ENCODE data around the gene NPHP4.

Gene NPHP4

GRCh38 chr1:5863238-5863637 is 129.0 kb downstream of the NPHP4 start:
- Histone ChIP-seq H3K27me3 (ENCODE audit: control insufficient read depth in 1 of 2, insufficient read depth in 2 of 2, low read length in 2 of 2) (no peaks in the 10 kb centered on the region), H3K9me3 (ENCODE audit: low read length) (no peaks in the 10 kb centered on the region), H3K27ac (ENCODE audit: low read depth, low read length) (no peak overlapping the region), H3K9ac (ENCODE audit: low read length) (no peak overlapping the region), H3K4me3 (ENCODE audit: low read depth in 1 of 2, low read length in 2 of 2) (no peak overlapping the region), H3K36me3 (ENCODE audit: insufficient read depth, low read length) (no peaks in the 10 kb centered on the region), H3K4me1 (ENCODE audit: insufficient read depth, low read length) (no peaks in the 10 kb centered on the region)

DNA sequence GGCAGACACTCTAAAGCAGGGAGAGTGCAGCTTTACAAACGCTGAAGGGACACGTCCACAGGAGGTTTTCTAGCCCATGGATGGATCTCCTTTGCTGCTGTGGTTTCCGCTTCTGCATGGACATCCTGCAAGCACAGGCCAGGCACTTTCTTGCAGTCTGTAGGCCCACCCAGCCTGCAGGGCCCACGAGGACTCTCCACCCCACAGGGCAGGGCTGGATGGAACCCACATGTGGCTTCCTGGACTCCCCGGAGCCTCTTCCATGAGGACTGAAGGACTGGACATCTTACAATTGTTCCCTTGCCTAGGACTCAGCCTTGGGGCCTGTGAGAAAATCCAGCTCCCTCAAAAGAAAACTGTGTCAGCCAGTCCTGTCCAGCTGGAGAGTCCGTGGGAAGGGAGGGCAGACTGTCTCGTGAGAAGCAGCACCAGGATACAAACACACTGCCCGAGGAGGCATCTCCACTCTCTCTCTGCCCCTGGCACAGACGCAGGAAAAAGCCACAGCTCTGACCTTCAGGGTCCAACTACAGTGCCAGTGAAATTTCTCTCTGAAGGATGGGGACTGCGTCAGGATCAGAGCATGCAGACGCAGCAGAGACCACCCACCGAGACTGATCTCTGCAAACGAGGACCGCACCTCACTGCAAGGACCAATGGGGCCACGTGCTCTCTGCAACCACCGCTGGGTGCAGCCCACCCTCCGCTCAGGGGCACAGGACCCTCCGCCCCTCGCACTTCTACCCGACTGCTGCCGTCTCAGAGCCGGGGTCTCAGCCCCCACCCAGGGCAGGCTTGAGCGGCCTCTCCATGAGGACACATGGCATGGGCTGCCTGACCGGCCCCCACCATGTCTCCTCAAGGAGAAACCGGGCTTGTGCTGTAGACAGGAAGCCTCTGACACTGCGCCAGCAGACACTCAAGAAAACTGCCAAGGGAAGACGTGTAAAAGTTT is 130.1 kb downstream of the NPHP4 start:
- H3K4me1 ChIP-seq (ENCODE audit: insufficient read depth, low read length) = no peaks in the 10 kb centered on the region
- H3K36me3 ChIP-seq (ENCODE audit: insufficient read depth, low read length) = no peaks in the 10 kb centered on the region
- no peak overlapping the region for H3K9ac ChIP-seq (ENCODE audit: low read length)
- H3K27me3 ChIP-seq (ENCODE audit: control insufficient read depth in 1 of 2, insufficient read depth in 2 of 2, low read length in 2 of 2) = no peaks in the 10 kb centered on the region
- H3K27ac ChIP-seq (ENCODE audit: low read depth, low read length) = no peak overlapping the region
- H3K4me3 ChIP-seq (ENCODE audit: low read depth in 1 of 2, low read length in 2 of 2) = no peak overlapping the region
- H3K9me3 ChIP-seq (ENCODE audit: low read length) = no peaks in the 10 kb centered on the region

GRCh38 chr1:5860277-5860676 is 131.9 kb downstream of the NPHP4 start:
- H3K9me3 ChIP-seq (ENCODE audit: low read length) = no peaks in the 10 kb centered on the region
- H3K27me3 ChIP-seq (ENCODE audit: control insufficient read depth in 1 of 2, insufficient read depth in 2 of 2, low read length in 2 of 2) = no peaks in the 10 kb centered on the region
- H3K27ac ChIP-seq (ENCODE audit: low read depth, low read length) = no peak overlapping the region
- no peak overlapping the region for H3K9ac ChIP-seq (ENCODE audit: low read length)
- no peak overlapping the region for H3K4me3 ChIP-seq (ENCODE audit: low read depth in 1 of 2, low read length in 2 of 2)
- no peaks in the 10 kb centered on the region for H3K36me3 ChIP-seq (ENCODE audit: insufficient read depth, low read length)
- H3K4me1 ChIP-seq (ENCODE audit: insufficient read depth, low read length) = no peaks in the 10 kb centered on the region

- H3K27me3 ChIP-seq (ENCODE audit: control insufficient read depth in 1 of 2, insufficient read depth in 2 of 2, low read length in 2 of 2) = no peaks in the 10 kb centered on the region
- no peaks in the 10 kb centered on the region for H3K9me3 ChIP-seq (ENCODE audit: low read length)
- H3K36me3 ChIP-seq (ENCODE audit: insufficient read depth, low read length) = no peaks in the 10 kb centered on the region
- H3K9ac ChIP-seq (ENCODE audit: low read length) = no peak overlapping the region
- H3K4me3 ChIP-seq (ENCODE audit: low read depth in 1 of 2, low read length in 2 of 2) = no peak overlapping the region
- H3K27ac ChIP-seq (ENCODE audit: low read depth, low read length) = no peak overlapping the region
- H3K4me1 ChIP-seq (ENCODE audit: insufficient read depth, low read length) = no peaks in the 10 kb centered on the region
Observed at GRCh38 chr1:5859766-5860165, 132.5 kb downstream of the NPHP4 start.

DNA sequence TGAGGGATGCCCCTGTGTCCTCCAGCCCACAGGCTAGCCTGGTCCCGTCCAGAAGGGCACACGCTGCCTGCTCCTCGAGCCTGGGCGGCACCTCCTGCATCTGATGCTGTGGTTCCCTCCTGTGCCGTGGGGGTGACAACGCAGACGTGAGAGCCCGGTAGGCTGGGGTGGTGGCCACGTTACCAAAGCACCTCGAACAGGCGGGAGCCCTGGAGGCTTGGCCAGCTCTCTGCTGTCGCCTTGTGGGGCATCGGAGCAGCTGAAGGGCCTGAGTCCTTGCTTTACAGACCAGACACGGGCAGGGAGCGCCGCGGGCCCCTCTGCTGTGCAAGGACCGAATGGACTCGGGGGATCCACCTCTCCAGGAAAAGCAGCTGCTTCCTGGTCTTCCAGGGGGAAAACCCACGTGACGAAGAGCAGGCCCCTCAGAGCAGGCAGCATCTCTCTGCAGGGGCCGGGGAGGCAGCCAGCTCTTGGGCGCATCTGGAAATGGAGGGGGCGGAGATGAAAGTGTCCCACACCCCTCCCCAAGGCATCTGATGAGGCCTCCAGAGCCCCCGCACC is 133.3 kb downstream of the NPHP4 start:
- H3K9me3 ChIP-seq (ENCODE audit: low read length) = no peaks in the 10 kb centered on the region

GRCh38 chr1:5858246-5858645 is 134.0 kb downstream of the NPHP4 start:
- H3K36me3 ChIP-seq (ENCODE audit: insufficient read depth, low read length) = no peaks in the 10 kb centered on the region
- H3K27ac ChIP-seq (ENCODE audit: low read depth, low read length) = no peak overlapping the region
- no peaks in the 10 kb centered on the region for H3K4me1 ChIP-seq (ENCODE audit: insufficient read depth, low read length)
- no peaks in the 10 kb centered on the region for H3K9me3 ChIP-seq (ENCODE audit: low read length)
- H3K9ac ChIP-seq (ENCODE audit: low read length) = no peak overlapping the region
- H3K27me3 ChIP-seq (ENCODE audit: control insufficient read depth in 1 of 2, insufficient read depth in 2 of 2, low read length in 2 of 2) = no peaks in the 10 kb centered on the region
- no peak overlapping the region for H3K4me3 ChIP-seq (ENCODE audit: low read depth in 1 of 2, low read length in 2 of 2)

More for the DNA sequence above, 133.3 kb downstream of the NPHP4 start:
- H3K4me3 ChIP-seq (ENCODE audit: low read depth in 1 of 2, low read length in 2 of 2) = no peak overlapping the region
- H3K9ac ChIP-seq (ENCODE audit: low read length) = no peak overlapping the region
- H3K4me1 ChIP-seq (ENCODE audit: insufficient read depth, low read length) = no peaks in the 10 kb centered on the region
- no peak overlapping the region for H3K27ac ChIP-seq (ENCODE audit: low read depth, low read length)
- no peaks in the 10 kb centered on the region for H3K27me3 ChIP-seq (ENCODE audit: control insufficient read depth in 1 of 2, insufficient read depth in 2 of 2, low read length in 2 of 2)
- H3K36me3 ChIP-seq (ENCODE audit: insufficient read depth, low read length) = no peaks in the 10 kb centered on the region

- no peak overlapping the region for H3K27ac ChIP-seq (ENCODE audit: low read depth, low read length)
- H3K9ac ChIP-seq (ENCODE audit: low read length) = no peak overlapping the region
- no peak overlapping the region for H3K4me3 ChIP-seq (ENCODE audit: low read depth in 1 of 2, low read length in 2 of 2)
- no peaks in the 10 kb centered on the region for H3K27me3 ChIP-seq (ENCODE audit: control insufficient read depth in 1 of 2, insufficient read depth in 2 of 2, low read length in 2 of 2)
- no peaks in the 10 kb centered on the region for H3K36me3 ChIP-seq (ENCODE audit: insufficient read depth, low read length)
- no peaks in the 10 kb centered on the region for H3K4me1 ChIP-seq (ENCODE audit: insufficient read depth, low read length)
- H3K9me3 ChIP-seq (ENCODE audit: low read length) = no peaks in the 10 kb centered on the region
Observed at GRCh38 chr1:5857508-5858090, 134.6 kb downstream of the NPHP4 start.

DNA sequence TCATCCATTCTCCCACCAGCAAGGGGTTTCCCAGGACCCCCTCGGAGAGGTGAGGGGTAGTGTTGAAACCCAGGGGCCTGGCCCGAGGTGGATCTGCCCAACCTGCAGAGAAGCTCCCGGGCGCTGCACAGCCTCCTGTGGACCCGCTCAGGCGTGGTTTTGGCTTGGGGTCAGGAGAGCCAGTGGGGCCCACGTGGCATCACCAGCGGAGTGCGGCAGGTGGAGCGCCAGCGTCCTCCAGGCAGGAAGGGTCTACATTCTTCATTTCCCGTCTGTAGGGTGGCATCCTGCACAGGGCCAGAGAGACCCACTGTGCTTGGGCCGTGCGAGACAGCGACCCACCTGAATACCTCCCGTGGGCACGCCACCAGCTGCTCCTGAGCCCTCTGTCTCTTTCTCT is 135.2 kb downstream of the NPHP4 start:
- H3K27me3 ChIP-seq (ENCODE audit: control insufficient read depth in 1 of 2, insufficient read depth in 2 of 2, low read length in 2 of 2) = no peaks in the 10 kb centered on the region
- no peaks in the 10 kb centered on the region for H3K9me3 ChIP-seq (ENCODE audit: low read length)
- H3K4me1 ChIP-seq (ENCODE audit: insufficient read depth, low read length) = no peaks in the 10 kb centered on the region
- H3K36me3 ChIP-seq (ENCODE audit: insufficient read depth, low read length) = no peaks in the 10 kb centered on the region
- H3K4me3 ChIP-seq (ENCODE audit: low read depth in 1 of 2, low read length in 2 of 2) = no peak overlapping the region
- no peak overlapping the region for H3K9ac ChIP-seq (ENCODE audit: low read length)
- H3K27ac ChIP-seq (ENCODE audit: low read depth, low read length) = no peak overlapping the region

GRCh38 chr1:5856246-5856815 is 135.9 kb downstream of the NPHP4 start:
- Histone ChIP-seq H3K36me3 (ENCODE audit: insufficient read depth, low read length) (no peaks in the 10 kb centered on the region), H3K27me3 (ENCODE audit: control insufficient read depth in 1 of 2, insufficient read depth in 2 of 2, low read length in 2 of 2) (no peaks in the 10 kb centered on the region), H3K4me3 (ENCODE audit: low read depth in 1 of 2, low read length in 2 of 2) (no peak overlapping the region), H3K4me1 (ENCODE audit: insufficient read depth, low read length) (no peaks in the 10 kb centered on the region), H3K9me3 (ENCODE audit: low read length) (no peaks in the 10 kb centered on the region), H3K27ac (ENCODE audit: low read depth, low read length) (no peak overlapping the region), H3K9ac (ENCODE audit: low read length) (no peak overlapping the region)

- no peak overlapping the region for H3K9ac ChIP-seq (ENCODE audit: low read length)
- no peaks in the 10 kb centered on the region for H3K27me3 ChIP-seq (ENCODE audit: control insufficient read depth in 1 of 2, insufficient read depth in 2 of 2, low read length in 2 of 2)
- H3K36me3 ChIP-seq (ENCODE audit: insufficient read depth, low read length) = no peaks in the 10 kb centered on the region
- no peak overlapping the region for H3K27ac ChIP-seq (ENCODE audit: low read depth, low read length)
- H3K9me3 ChIP-seq (ENCODE audit: low read length) = no peaks in the 10 kb centered on the region
- H3K4me3 ChIP-seq (ENCODE audit: low read depth in 1 of 2, low read length in 2 of 2) = no peak overlapping the region
- no peaks in the 10 kb centered on the region for H3K4me1 ChIP-seq (ENCODE audit: insufficient read depth, low read length)
Observed at GRCh38 chr1:5855196-5855897, 136.9 kb downstream of the NPHP4 start.

- H3K27me3 ChIP-seq (ENCODE audit: control insufficient read depth in 1 of 2, insufficient read depth in 2 of 2, low read length in 2 of 2) = no peaks in the 10 kb centered on the region
- no peak overlapping the region for H3K9ac ChIP-seq (ENCODE audit: low read length)
- H3K27ac ChIP-seq (ENCODE audit: low read depth, low read length) = no peak overlapping the region
- H3K4me1 ChIP-seq (ENCODE audit: insufficient read depth, low read length) = no peaks in the 10 kb centered on the region
- H3K36me3 ChIP-seq (ENCODE audit: insufficient read depth, low read length) = no peaks in the 10 kb centered on the region
- H3K9me3 ChIP-seq (ENCODE audit: low read length) = no peaks in the 10 kb centered on the region
- no peak overlapping the region for H3K4me3 ChIP-seq (ENCODE audit: low read depth in 1 of 2, low read length in 2 of 2)
Observed at GRCh38 chr1:5854754-5855153, 137.5 kb downstream of the NPHP4 start.
